ENCODE measurements around the gene DERL2.
"Not testable (repeated sequence)": the region's sequence is repeated elsewhere in the genome, so short reads cannot be mapped to it uniquely, and the experiment has no call there.

GRCh38 chr17:5431234-5431633, 54.7 kb downstream of the DERL2 start:
- TF ChIP-seq POLR2A, CTCF (IDR thresholded peaks at IDR 0.05): not testable (repeated sequence)

All from adrenal gland (tissue), 5 donors.